GM19463 (cell line): Measurements from ENCODE around the gene LMX1B.

ENCODE experiments used
- ATAC-seq: cut with Tn5 transposase; IDR thresholded peaks from one replicate; pipeline ENCODE4 v1.9.1; 2021; ENCODE audit warnings: mild to moderate bottlenecking, moderate library complexity; ENCODE audit not compliant: unreplicated experiment

LMX1B gene

DNA sequence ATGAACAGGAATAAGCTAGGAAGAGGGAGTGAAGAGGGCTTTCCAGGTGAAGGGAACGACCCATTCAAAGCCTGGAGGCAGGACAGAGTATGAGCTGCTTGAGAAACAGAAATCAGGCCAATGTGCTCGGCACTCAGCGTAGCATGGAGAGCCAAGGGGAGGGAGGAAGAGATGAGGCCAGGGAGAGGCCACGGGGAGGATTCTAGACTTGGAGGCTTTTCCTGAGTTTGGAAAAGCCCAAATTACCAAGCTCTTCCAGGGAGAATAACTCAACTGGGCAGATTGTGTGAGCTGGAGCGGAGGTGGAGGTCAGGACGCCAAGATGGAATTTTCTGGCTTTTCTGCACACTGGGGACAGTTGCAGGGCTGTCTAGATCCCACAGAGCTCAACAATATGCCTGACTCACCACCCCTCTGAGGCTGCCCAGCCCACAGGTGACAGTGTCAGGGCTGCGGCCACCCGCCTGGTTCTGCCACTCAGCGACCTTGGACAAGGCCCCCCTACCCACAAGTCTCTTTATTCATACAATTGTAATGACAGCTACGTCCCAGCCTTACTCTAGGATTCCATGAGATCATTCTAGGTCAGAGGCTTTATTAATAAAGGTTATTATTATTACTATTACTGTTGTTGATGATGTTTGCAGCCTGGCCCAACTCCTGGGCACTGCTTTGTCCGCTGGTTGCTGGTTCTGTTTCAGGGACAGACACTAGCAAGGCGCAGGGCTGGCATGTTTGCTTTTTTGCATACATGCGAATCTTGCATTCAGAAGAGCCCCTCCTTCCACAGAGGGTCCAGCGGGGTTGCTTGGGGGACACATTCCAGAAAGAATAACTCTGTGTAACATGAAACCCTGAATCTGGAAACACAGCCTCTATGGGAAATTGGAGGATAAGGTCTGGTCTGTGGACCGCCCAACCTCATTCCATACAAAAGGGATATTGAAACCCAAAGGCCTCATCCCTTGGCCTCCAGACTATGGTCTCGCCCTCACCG, 9.4 kb upstream of the LMX1B start:
- no peak for ATAC-seq

- no peak for ATAC-seq
Observed at GRCh38 chr9:126605792-126606482, 7.8 kb upstream of the LMX1B start.

DNA sequence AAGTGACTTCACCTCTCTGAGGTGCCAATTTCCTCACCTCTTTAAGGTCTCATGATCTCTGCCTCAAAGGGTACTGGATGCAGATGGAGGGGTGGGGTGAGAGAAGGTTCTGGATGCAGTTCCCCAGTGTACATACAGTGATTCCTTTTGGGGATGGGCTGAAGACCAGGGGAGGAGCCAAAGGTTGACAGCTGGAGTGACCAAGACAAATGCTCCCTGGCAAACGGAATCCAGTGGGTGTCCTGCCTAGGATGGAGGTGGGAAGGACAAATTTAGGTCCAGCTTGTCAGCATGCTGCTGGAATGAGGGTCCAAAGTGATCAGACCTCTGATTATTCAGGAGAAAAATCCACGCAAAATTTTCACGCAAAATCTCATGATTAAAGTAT, 7.3 kb upstream of the LMX1B start:
- ATAC-seq, result no peak

DNA sequence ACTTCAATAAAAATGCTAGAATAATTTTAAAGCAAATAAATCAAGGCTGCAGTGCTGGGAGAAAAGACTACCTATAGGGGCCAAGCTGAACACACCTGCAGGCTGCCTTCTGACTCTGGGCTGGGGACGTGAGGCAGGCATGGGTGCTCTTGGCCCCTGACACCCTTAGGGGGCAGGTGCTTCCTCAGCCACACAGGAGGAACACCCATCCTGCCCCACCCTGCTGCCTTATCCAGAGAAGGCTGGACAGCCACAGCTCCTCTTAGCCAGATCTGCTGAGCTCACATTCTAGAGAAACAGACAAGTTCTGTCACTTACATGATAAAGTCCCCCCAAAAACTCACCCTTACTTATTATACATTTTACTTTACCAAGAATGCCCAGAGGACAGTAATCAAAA, 6.6 kb upstream of the LMX1B start:
- ATAC-seq, result no peak

- ATAC-seq, result no peak
Observed at GRCh38 chr9:126607731-126608130, 6.0 kb upstream of the LMX1B start.

DNA sequence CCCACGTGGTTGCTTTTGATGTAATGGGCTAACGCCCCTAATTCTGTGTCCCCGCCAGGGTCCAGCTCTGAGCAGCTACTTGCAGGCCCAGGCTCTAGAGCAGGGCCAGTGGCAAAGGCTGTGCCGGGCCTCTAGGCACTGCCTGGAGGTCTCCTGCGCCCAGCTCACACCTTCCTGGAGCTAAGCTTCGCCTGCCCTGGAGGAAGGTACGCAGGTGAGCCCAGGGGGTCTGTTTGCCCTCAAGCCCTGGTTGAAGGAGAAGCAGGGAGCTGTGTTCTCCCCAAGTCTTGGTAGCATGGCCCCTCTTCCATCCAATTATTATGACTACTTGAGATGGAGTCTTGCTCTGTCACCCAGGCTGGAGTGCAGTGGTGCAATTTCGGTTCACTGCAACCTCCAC, 5.2 kb upstream of the LMX1B start:
- no peak for ATAC-seq

DNA sequence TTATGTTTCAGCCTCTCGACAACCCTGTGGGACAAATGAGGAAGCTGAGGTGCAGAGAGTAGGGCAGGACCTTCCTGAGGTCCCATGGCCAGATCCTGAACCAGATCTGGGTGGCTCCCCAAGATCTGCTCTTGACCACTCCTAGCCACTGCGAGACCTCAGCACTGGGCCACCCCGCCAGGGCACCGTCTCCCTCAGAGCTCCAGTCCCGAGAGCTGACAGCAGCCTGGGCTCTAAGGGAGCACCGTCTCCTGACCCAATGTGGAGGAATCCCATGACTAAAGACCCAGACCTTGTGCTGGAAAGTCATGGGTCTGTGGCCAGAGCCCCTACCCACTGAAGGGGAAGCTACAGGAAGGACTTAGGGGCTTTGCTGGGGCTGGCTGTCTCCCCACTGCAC, 4.5 kb upstream of the LMX1B start:
- ATAC-seq, result no peak

DNA sequence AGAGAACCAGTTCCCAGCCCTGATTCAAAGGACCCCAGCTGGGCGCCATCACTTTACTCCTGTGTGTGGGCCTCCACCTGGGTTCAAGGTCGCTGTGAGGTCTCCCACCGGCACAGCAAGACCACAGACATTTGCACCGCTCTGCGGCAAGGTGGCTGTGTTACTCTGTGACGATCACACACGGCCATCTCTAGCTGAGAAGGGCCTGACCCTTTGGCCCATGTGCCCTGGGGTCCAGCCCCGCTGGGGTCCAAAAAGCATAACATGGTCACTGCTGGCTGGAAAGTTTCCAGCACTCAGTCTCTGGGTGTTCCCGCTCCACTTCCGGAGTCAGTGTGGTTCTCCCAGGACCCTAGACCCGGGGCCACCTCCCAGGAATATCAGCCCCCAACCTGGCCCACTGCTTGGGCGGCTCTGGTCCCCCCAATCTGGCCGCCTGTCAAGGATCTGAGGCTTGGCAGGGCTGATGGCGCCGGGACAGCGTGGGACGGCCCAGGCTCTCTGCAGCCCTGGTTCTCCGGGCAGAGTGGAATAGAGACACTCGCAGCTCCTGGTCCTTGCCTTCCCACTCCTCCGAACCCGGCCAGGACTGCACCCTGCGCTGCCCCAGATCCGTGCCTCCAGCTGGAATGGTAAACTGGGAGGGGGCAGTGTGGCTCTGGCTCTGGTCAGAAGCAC, 3.9 kb upstream of the LMX1B start:
- ATAC-seq, result no peak

- ATAC-seq, result no peak
Observed at GRCh38 chr9:126611193-126611591, 2.5 kb upstream of the LMX1B start.

- ATAC-seq, result no peak
Observed at GRCh38 chr9:126611592-126612325, 2.0 kb upstream of the LMX1B start.

DNA sequence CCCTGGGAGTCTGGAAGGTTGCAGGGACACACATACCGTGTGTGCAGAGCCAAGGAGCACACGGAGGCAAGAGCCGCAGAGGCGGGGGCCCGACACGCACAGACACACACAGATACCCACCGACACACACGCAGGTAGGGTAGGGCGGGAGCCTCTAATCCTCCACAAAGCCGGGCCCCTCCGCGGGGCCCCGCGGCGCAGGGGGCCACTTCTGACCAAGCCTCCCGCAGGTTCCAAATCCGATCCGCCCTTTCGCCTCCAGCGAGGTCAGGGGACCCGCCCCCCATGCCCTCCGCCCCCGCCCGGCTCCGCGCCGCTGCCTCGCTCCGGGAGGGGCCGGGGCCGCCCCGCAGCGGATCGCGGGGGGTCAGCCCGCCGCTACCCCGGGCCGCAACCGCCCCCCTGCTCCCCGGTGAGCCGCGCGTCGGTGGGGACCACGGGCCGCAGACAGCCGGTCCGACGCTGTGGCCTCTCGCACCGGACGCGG, 1.4 kb upstream of the LMX1B start:
- ATAC-seq, result no peak

- no peak for ATAC-seq
Observed at GRCh38 chr9:126612813-126613641, 701 bp upstream of the LMX1B start.

DNA sequence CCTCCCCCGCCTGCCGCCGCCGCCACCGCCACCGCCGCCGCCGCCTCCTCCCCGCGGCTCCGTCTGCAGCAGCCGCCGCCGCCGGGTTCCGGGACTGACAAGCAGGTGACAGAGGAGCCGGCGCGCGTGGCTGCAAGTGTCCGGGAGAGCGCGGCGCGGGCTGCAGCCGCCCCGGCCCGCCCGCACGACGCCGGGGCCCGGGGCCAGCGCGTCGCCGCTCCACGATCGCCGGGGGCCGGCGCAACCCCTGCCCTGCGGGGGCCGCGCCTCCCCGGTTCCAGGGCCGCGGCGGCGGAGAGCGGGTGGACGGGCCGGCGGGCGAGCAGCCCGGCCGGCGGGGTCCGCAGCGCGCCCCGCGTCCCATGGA, 343 bp downstream of the LMX1B start:
- ATAC-seq, result no peak

GRCh38 chr9:126614455-126615244, 922 bp downstream of the LMX1B start:
- no peak for ATAC-seq

- no peak for ATAC-seq
Observed at GRCh38 chr9:126615245-126615790, 1.6 kb downstream of the LMX1B start.

- no peak for ATAC-seq
Observed at GRCh38 chr9:126615791-126616447, 2.2 kb downstream of the LMX1B start.

- ATAC-seq, result no peak
Observed at GRCh38 chr9:126616521-126616976, 2.8 kb downstream of the LMX1B start.
